Measurements from ENCODE around the gene RUNX1. TPM values are rescaled to one million over a fixed set of nuclear protein-coding genes. Genes with fewer than 3 reads are reported as not detected.

The RUNX1 gene
- total and polyA plus RNA-seq, 2 of the 13 experiments (the other 11 are each of a cell fraction or from before 2014, with no cell fraction given): 5.4 to 6.4 TPM

DNA sequence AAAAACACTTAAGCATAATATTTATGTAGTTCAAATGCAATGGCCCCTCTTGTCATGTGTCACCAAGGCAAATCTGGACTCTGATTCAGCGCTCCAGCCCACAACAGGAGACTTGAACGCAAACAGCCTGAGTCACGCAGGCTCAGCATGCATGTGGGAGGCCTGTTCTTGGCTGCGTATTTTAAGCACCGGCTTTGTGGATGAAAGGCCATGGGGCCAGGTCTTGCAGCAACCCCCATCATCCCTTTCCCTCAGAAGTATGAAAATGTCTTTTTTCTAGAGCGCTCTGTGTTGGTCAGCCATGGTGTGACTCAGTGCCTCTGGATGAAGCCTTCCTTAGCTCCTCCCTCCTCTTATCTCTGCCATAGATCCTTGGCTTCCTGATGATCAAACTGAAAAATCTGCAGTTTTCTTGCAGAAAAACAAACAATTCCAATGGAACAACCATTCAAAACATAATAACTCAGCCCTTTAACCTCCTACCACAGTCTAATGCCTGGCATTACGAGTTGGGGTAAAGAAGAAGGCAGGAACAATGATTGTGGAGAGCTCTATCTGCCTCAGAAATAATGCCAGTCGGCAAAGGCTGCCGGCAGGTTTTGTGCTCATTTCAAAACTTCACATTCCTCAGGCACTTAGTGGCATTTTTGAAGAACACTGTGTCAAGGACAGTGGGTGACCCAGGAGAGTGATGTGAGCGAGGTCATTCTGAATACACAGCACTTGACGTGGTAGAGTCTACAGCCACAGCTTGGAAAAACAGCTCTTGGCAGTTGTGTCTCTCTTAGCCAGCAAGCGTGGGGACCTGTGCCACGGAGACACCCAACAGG is 212.8 kb downstream of the RUNX1 start (continued):
- TF ChIP-seq RAD21 (CRISPR knock-in tag; IDR thresholded peaks at IDR 0.05): 0 out of 2 replicates have a peak, but pooled peaks have one; percentile 6
- TF ChIP-seq ZNF556 (CRISPR knock-in tag; IDR thresholded peaks at IDR 0.05; ENCODE audit: borderline replicate concordance): no peak
- TF ChIP-seq ZNF883 (CRISPR knock-in tag; IDR thresholded peaks at IDR 0.05; ENCODE audit: not compliant biosample characterization): no peak
- TF ChIP-seq, protein P1, sequence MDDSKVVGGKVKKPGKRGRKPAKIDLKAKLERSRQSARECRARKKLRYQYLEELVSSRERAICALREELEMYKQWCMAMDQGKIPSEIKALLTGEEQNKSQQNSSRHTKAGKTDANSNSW (CRISPR knock-in tag; IDR thresholded peaks at IDR 0.05; ENCODE audit: borderline replicate concordance): no peak
- TF ChIP-seq, protein P2, sequence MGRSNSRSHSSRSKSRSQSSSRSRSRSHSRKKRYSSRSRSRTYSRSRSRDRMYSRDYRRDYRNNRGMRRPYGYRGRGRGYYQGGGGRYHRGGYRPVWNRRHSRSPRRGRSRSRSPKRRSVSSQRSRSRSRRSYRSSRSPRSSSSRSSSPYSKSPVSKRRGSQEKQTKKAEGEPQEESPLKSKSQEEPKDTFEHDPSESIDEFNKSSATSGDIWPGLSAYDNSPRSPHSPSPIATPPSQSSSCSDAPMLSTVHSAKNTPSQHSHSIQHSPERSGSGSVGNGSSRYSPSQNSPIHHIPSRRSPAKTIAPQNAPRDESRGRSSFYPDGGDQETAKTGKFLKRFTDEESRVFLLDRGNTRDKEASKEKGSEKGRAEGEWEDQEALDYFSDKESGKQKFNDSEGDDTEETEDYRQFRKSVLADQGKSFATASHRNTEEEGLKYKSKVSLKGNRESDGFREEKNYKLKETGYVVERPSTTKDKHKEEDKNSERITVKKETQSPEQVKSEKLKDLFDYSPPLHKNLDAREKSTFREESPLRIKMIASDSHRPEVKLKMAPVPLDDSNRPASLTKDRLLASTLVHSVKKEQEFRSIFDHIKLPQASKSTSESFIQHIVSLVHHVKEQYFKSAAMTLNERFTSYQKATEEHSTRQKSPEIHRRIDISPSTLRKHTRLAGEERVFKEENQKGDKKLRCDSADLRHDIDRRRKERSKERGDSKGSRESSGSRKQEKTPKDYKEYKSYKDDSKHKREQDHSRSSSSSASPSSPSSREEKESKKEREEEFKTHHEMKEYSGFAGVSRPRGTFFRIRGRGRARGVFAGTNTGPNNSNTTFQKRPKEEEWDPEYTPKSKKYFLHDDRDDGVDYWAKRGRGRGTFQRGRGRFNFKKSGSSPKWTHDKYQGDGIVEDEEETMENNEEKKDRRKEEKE (IDR thresholded peaks at IDR 0.05): no peak
- TF ChIP-seq MXD4 (CRISPR knock-in tag; IDR thresholded peaks at IDR 0.05): peak; percentile 57; the same call in 1 of the 2 replicates
- TF ChIP-seq PPARG (CRISPR knock-in tag; conservative IDR thresholded peaks at IDR 0.05): peak; percentile 87
- peak; percentile 52; the same call in 1 of the 2 replicates for TF ChIP-seq DMAP1 (CRISPR knock-in tag; IDR thresholded peaks at IDR 0.05)
- TF ChIP-seq NFKB2 (CRISPR knock-in tag; IDR thresholded peaks at IDR 0.05; ENCODE audit: borderline replicate concordance): no peak
- TF ChIP-seq, protein P3, sequence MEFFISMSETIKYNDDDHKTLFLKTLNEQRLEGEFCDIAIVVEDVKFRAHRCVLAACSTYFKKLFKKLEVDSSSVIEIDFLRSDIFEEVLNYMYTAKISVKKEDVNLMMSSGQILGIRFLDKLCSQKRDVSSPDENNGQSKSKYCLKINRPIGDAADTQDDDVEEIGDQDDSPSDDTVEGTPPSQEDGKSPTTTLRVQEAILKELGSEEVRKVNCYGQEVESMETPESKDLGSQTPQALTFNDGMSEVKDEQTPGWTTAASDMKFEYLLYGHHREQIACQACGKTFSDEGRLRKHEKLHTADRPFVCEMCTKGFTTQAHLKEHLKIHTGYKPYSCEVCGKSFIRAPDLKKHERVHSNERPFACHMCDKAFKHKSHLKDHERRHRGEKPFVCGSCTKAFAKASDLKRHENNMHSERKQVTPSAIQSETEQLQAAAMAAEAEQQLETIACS (CRISPR knock-in tag; IDR thresholded peaks at IDR 0.05): no peak
- no peak for TF ChIP-seq ZNF724P (CRISPR knock-in tag; IDR thresholded peaks at IDR 0.05; ENCODE audit: borderline replicate concordance)
- TF ChIP-seq ZNF737 (CRISPR knock-in tag; IDR thresholded peaks at IDR 0.05; ENCODE audit: borderline replicate concordance): no peak
- no peak for TF ChIP-seq NFYC (CRISPR knock-in tag; IDR thresholded peaks at IDR 0.05)
- no peak for TF ChIP-seq ZNF776 (CRISPR knock-in tag; IDR thresholded peaks at IDR 0.05)
- TF ChIP-seq RBM39 (IDR thresholded peaks at IDR 0.05; ENCODE audit: low read depth, low read length, poor library complexity, severe bottlenecking): no peak
- TF ChIP-seq, protein P4, sequence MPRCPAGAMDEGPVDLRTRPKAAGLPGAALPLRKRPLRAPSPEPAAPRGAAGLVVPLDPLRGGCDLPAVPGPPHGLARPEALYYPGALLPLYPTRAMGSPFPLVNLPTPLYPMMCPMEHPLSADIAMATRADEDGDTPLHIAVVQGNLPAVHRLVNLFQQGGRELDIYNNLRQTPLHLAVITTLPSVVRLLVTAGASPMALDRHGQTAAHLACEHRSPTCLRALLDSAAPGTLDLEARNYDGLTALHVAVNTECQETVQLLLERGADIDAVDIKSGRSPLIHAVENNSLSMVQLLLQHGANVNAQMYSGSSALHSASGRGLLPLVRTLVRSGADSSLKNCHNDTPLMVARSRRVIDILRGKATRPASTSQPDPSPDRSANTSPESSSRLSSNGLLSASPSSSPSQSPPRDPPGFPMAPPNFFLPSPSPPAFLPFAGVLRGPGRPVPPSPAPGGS (CRISPR knock-in tag; IDR thresholded peaks at IDR 0.05): no peak
- no peak for TF ChIP-seq NFYB (CRISPR knock-in tag; IDR thresholded peaks at IDR 0.05)
- TF ChIP-seq, protein P5, sequence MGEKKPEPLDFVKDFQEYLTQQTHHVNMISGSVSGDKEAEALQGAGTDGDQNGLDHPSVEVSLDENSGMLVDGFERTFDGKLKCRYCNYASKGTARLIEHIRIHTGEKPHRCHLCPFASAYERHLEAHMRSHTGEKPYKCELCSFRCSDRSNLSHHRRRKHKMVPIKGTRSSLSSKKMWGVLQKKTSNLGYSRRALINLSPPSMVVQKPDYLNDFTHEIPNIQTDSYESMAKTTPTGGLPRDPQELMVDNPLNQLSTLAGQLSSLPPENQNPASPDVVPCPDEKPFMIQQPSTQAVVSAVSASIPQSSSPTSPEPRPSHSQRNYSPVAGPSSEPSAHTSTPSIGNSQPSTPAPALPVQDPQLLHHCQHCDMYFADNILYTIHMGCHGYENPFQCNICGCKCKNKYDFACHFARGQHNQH (CRISPR knock-in tag; IDR thresholded peaks at IDR 0.05): peak; percentile 11; the same call in 1 of the 2 replicates
- no peak for TF ChIP-seq ZFP36L2 (CRISPR knock-in tag; IDR thresholded peaks at IDR 0.05)
- TF ChIP-seq JDP2 (CRISPR knock-in tag; IDR thresholded peaks at IDR 0.05; ENCODE audit: borderline replicate concordance): no peak
- TF ChIP-seq BORCS8-MEF2B (CRISPR knock-in tag; IDR thresholded peaks at IDR 0.05): no peak
- no peak for TF ChIP-seq SRSF1 (optimal IDR thresholded peaks at IDR 0.05; ENCODE audit: low read depth, low read length)

Measured in HepG2 (cell line).